Lower leg skin (tissue), 3 donors: Measurements from ENCODE around the gene C10orf71.

Experiments
- CTCF ChIP-seq, 3 donors: fragments of 450-650 bp; IDR thresholded peaks; one replicate each; pipeline ENCODE4 v1.5.1; 2016; ENCODE audit warnings: antibody characterized with exemption in 3 of 3, mild to moderate bottlenecking in 3 of 3, moderate library complexity in 2 of 3
- POLR2A ChIP-seq, 2 donors: fragments of 450-650 bp; IDR thresholded peaks; one replicate each; pipeline ENCODE4 v1.6.1; 2016 to 2017; ENCODE audit warnings: antibody characterized with exemption in 2 of 2, mild to moderate bottlenecking in 1 of 2, moderate library complexity in 1 of 2

- no peak for TF ChIP-seq CTCF (IDR thresholded peaks at IDR 0.05)
- no peak for TF ChIP-seq POLR2A (IDR thresholded peaks at IDR 0.05)
Observed at GRCh38 chr10:49357910-49358309, 58.9 kb downstream of the C10orf71 start.
